T-helper 2 cell treated with Interferon-gamma antibody and Interleukin-4, amounts not matched to agents 5 μg/mL and 100 μg/mL, for 36 hours (primary cell): ENCODE data around the gene WDR27.
"Not testable (repeated sequence)": the region's sequence is repeated elsewhere in the genome, so short reads cannot be mapped to it uniquely, and the experiment has no call there.

Experiments used
- DNase-seq: peaks from one replicate; pipeline ENCODE4 v3.0.0; 2021; ENCODE audit warnings: low spot score
- H3K27ac Mint-ChIP-seq: one replicate; pipeline ENCODE4 v1.8.0; 2021; ENCODE audit warnings: mild to moderate bottlenecking, mixed read lengths
- H3K27me3 Mint-ChIP-seq: one replicate; pipeline ENCODE4 v1.8.0; 2021; ENCODE audit warnings: low read depth, mixed read lengths
- H3K36me3 Mint-ChIP-seq: one replicate; pipeline ENCODE4 v1.8.0; 2021; ENCODE audit warnings: low read depth, mixed read lengths
- H3K4me1 Mint-ChIP-seq: one replicate; pipeline ENCODE4 v1.8.0; 2021; ENCODE audit warnings: low read depth, mixed read lengths
- H3K4me3 Mint-ChIP-seq: one replicate; pipeline ENCODE4 v1.8.0; 2022; ENCODE audit warnings: mild to moderate bottlenecking, moderate library complexity, mixed read lengths
- H3K9me3 Mint-ChIP-seq: one replicate; pipeline ENCODE4 v1.8.0; 2021; ENCODE audit warnings: mixed read lengths

The WDR27 gene

DNA sequence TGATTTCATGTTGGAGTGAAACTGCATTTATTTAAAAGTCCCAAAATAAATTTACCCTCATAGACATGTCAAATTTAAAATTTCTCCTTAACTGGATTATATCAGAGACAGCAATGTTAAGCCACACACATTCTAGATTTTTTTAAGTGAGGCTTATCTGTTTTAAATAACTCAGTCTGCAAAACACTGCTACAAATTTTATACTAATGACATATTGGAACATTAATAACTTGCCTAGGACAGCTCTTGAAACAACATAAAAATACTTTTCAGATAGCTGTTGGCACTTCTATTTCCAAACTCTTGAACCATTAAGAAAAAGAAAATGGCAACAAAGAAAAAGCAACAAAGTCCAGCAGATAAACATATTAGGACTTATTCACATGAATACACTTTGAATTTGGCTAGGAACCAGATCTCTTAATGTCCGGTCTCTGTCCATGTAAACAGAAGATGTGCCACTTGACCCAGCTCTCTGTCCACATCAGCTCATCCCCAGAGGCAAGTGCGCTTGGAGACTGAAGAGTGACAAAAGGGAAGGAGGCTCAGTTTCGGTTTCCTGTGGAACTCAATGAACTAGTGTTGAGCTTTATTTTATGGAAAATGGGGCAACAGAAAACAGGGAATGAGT lies 228.9 kb downstream of the WDR27 start:
- no peak overlapping the region for H3K4me3 Mint-ChIP-seq
- H3K27me3 Mint-ChIP-seq: no peaks in the 10 kb centered on the region
- H3K27ac Mint-ChIP-seq: no peak overlapping the region
- H3K36me3 Mint-ChIP-seq: no peaks in the 10 kb centered on the region
- H3K4me1 Mint-ChIP-seq: no peaks in the 10 kb centered on the region
- no peak for DNase-seq
- H3K9me3 Mint-ChIP-seq: peaks cover 36% of the 10 kb centered on the region

DNA sequence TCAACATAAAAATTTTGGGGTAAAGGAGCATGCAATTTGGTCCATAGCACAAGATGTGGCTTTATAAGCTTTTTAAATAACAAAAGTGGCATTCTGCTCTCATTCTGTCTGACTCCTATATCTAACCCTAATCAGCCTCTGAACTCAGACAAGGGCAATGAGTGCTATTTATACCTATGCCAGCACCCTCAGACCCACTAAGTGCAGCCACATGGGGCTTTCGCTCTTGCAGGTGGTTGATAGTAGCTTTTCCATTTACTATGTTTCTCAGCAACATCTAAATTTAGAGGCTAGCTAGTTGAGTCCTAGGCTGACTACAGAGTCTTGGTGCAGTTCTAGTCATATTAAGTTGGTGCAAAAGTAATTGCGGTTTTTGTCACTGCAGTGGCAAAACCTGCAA lies 231.0 kb downstream of the WDR27 start:
- no peak overlapping the region for H3K4me3 Mint-ChIP-seq
- H3K27ac Mint-ChIP-seq: no peak overlapping the region
- H3K9me3 Mint-ChIP-seq: peaks cover 38% of the 10 kb centered on the region
- no peaks in the 10 kb centered on the region for H3K4me1 Mint-ChIP-seq
- DNase-seq: no peak
- no peaks in the 10 kb centered on the region for H3K27me3 Mint-ChIP-seq
- no peaks in the 10 kb centered on the region for H3K36me3 Mint-ChIP-seq

DNA sequence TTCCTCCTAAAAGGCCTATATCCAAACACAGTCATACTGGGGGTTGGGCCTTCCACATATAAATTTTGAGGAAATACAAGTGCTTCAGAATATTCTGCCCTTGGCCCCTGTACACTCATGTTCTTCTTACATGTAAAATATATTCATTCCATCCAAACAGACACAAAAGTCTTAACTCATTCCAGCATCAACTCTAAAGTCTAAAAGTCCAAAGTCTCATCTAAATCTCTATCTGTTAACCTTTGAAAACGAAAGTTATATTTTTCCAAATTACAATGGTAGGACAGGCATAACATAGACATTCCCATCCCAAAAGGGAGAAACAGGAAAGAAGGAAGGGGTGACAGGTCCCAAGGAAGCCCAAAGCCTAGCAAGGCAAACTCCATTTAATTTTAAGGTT lies 232.8 kb downstream of the WDR27 start:
- H3K27ac Mint-ChIP-seq: no peak overlapping the region
- no peaks in the 10 kb centered on the region for H3K36me3 Mint-ChIP-seq
- no peaks in the 10 kb centered on the region for H3K27me3 Mint-ChIP-seq
- no peak for DNase-seq
- H3K9me3 Mint-ChIP-seq: peaks cover 33% of the 10 kb centered on the region
- no peak overlapping the region for H3K4me3 Mint-ChIP-seq
- H3K4me1 Mint-ChIP-seq: no peaks in the 10 kb centered on the region

DNA sequence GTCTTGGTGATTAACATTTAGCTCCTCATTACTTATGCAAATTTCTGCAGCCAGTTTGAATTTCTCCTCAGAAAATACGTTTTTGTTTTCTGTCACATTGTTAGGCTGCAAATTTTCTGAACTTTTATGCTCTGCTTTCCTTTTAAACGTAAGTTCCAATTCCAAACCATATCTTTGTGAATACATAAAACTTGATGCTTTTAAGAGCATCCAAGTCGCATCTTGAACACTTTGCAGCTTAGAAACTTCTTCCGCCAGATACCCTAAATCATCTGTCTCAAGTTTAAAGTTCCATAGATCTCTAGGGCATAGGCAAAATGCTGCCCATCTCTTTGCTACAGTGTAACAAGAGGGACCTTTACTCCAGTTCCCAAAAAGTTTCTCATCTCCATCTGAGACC lies 234.1 kb downstream of the WDR27 start:
- H3K9me3 Mint-ChIP-seq: peaks cover 31% of the 10 kb centered on the region
- DNase-seq, H3K4me3 Mint-ChIP-seq, H3K27ac Mint-ChIP-seq, H3K27me3 Mint-ChIP-seq, H3K36me3 Mint-ChIP-seq, H3K4me1 Mint-ChIP-seq: not testable (repeated sequence)

DNA sequence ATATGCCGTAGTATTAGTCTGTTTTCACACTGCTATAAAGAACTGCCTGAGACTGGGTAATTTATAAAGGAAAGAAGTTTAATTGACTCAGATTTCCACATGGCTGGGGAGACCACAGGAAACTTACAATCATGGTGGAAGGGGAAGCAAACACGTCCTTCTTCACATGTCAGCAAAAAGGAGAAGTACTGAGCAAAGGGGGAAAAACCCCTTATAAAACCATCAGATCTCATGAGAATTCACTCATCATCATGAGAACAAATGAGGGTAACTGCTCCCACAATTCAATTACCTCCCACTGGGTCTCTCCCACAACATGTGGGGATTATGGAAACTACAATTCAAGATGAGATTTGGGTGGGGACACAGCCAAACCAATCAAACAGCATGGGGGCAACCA lies 235.6 kb downstream of the WDR27 start:
- H3K27ac Mint-ChIP-seq, DNase-seq, H3K36me3 Mint-ChIP-seq, H3K4me1 Mint-ChIP-seq, H3K27me3 Mint-ChIP-seq, H3K4me3 Mint-ChIP-seq: not testable (repeated sequence)
- peaks cover 31% of the 10 kb centered on the region for H3K9me3 Mint-ChIP-seq

- H3K9me3 Mint-ChIP-seq: no peaks in the 10 kb centered on the region
- H3K27ac Mint-ChIP-seq: no peak overlapping the region
These were observed 244.1 kb downstream of the WDR27 start for GRCh38 chr6:169457762-169458161.

DNA sequence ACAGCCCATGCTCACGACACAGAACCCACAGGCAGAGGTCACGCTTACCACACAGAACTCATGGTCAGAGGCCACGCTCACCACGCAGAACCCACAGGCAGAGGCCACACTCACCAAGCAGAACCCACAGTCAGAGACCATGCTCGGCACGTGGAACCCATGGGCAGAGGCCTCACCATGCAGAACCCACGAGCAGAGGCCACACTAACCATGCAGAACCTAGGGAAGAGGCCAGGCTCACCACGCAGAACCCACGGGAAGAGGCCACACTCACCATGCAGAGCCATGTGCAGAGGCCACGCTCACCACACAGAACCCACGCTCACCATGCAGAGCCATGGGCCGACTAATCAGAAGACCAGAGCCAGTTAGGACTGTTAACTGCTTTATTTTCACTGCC lies 245.0 kb downstream of the WDR27 start:
- no peaks in the 10 kb centered on the region for H3K36me3 Mint-ChIP-seq
- no peaks in the 10 kb centered on the region for H3K27me3 Mint-ChIP-seq
- H3K4me3 Mint-ChIP-seq: no peak overlapping the region
- no peaks in the 10 kb centered on the region for H3K9me3 Mint-ChIP-seq
- no peak overlapping the region for H3K27ac Mint-ChIP-seq
- DNase-seq: no peak
- H3K4me1 Mint-ChIP-seq: no peaks in the 10 kb centered on the region

More at GRCh38 chr6:169457762-169458161, 244.1 kb downstream of the WDR27 start:
- no peaks in the 10 kb centered on the region for H3K4me1 Mint-ChIP-seq
- no peaks in the 10 kb centered on the region for H3K36me3 Mint-ChIP-seq
- H3K27me3 Mint-ChIP-seq: no peaks in the 10 kb centered on the region
- DNase-seq: no peak
- no peak overlapping the region for H3K4me3 Mint-ChIP-seq

GRCh38 chr6:169455470-169455869 lies 246.4 kb downstream of the WDR27 start:
- no peak overlapping the region for H3K4me3 Mint-ChIP-seq
- no peaks in the 10 kb centered on the region for H3K9me3 Mint-ChIP-seq
- no peaks in the 10 kb centered on the region for H3K27me3 Mint-ChIP-seq
- no peak overlapping the region for H3K27ac Mint-ChIP-seq
- H3K36me3 Mint-ChIP-seq: no peaks in the 10 kb centered on the region
- DNase-seq: no peak
- H3K4me1 Mint-ChIP-seq: no peaks in the 10 kb centered on the region

- no peak overlapping the region for H3K4me3 Mint-ChIP-seq
- no peaks in the 10 kb centered on the region for H3K4me1 Mint-ChIP-seq
- no peaks in the 10 kb centered on the region for H3K27me3 Mint-ChIP-seq
These were observed 247.0 kb downstream of the WDR27 start for GRCh38 chr6:169454872-169455204.

DNA sequence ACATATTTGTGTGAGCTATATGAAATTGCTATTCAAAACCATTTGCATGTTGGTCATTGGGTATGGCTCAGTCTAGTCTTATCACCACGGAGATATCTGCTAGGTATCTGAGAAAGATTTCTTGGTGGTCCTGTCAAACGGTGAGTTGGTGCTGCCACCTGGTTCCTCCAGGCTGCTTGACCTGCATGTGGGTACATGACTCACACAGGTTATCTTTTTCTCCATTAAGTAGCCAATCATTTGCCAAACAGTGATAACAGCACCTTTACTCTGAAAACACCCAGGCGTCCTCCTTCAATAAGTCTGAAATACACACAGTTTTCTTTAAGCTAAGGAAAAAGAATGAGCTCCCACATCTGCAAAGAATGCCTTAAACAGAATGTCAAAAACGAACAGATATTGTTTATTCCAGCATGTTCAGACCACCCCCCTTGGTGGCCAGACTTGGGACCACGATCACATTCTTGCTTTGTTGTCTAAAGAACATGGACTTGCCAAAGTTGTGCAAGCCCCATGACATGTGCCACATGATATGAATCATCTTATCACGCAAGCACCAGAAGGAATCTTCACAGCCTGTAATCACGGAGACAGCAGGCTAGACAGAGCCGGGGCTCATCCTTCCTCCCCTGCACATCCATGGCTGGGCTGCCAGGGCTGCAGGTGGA lies 247.5 kb downstream of the WDR27 start:
- no peaks in the 10 kb centered on the region for H3K4me1 Mint-ChIP-seq
- no peaks in the 10 kb centered on the region for H3K9me3 Mint-ChIP-seq
- H3K36me3 Mint-ChIP-seq: no peaks in the 10 kb centered on the region
- H3K27me3 Mint-ChIP-seq: no peaks in the 10 kb centered on the region
- H3K27ac Mint-ChIP-seq: no peak overlapping the region
- no peak for DNase-seq
- no peak overlapping the region for H3K4me3 Mint-ChIP-seq

More at GRCh38 chr6:169454872-169455204, 247.0 kb downstream of the WDR27 start:
- no peak for DNase-seq
- no peak overlapping the region for H3K27ac Mint-ChIP-seq
- H3K36me3 Mint-ChIP-seq: no peaks in the 10 kb centered on the region
- H3K9me3 Mint-ChIP-seq: no peaks in the 10 kb centered on the region

DNA sequence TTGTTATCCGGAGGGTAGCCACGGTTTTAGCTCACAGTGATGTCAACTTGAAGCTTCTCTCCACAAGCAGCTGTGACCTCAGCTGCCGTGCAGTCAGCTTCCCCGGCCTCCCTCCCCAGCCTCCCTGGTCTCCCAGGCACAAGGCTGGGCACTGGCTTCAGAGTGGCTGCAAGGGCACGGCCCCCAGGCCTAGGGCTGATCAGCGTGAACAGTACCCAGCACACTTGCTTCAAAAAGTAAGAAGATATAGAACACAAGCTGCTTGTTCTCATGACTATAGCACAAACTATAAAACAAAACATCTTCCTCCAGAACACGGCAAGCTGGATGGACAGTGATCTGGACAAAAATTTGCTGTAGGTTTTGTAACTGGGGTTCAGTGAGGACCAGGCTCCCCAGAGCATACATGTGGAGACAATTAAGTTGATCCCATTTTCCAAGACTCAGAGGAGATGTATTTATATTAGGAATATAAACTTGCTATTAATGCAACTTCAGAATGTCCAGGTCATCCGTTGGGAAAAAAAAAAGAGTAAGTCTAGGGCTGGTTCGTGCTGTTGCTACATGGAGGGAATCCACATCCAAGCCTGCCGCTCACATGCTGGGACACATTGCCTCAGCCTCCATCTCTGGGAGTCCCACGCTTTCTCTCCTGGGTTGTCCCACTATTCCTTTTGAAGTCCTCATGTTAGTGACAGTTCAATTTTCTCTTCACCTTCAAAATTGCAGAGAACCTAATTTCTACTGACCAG lies 248.8 kb downstream of the WDR27 start:
- H3K4me1 Mint-ChIP-seq: no peaks in the 10 kb centered on the region
- DNase-seq: no peak
- H3K36me3 Mint-ChIP-seq: no peaks in the 10 kb centered on the region
- no peak overlapping the region for H3K4me3 Mint-ChIP-seq
- no peaks in the 10 kb centered on the region for H3K27me3 Mint-ChIP-seq
- no peaks in the 10 kb centered on the region for H3K9me3 Mint-ChIP-seq
- H3K27ac Mint-ChIP-seq: no peak overlapping the region

- no peaks in the 10 kb centered on the region for H3K9me3 Mint-ChIP-seq
- no peak overlapping the region for H3K4me3 Mint-ChIP-seq
- H3K27me3 Mint-ChIP-seq: no peaks in the 10 kb centered on the region
- no peaks in the 10 kb centered on the region for H3K4me1 Mint-ChIP-seq
- H3K27ac Mint-ChIP-seq: no peak overlapping the region
- DNase-seq: no peak
- no peaks in the 10 kb centered on the region for H3K36me3 Mint-ChIP-seq
These were observed 249.5 kb downstream of the WDR27 start for GRCh38 chr6:169452117-169452868.

DNA sequence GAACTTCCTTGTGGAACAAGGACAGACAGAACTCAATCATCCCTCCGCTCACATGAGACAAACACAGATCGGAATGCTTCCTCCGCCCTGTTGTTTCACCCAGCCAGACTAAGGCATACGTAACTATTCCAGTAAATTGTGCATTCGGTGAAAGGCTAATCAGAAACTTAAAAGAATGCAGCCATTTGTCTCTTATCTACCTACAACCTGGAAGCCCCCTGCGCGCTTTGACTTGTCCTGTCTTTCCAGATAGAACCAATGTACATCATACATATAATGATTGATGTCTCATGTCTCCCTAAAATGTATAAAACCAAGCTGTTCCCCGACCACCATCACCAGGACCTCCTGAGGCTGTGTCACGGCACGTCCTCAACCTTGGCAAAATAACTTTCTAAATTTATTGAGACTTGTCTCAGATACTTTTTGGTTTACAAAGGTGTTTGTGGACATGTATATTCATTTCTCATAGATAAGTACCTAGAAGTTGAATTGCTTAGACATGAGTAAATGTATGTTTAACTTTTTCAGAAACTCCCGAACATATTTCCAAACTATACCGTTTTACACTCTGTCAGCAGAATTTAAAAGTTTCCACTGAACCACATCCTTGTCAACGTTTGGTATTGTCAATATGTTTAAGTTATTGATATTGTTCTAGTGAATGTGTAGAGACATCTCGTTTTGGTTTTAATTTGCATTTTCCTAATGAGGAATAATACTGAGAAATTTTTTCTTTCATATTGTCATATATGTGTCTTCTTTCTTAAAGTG lies 250.6 kb downstream of the WDR27 start:
- Mint-ChIP-seq H3K9me3 (no peaks in the 10 kb centered on the region), H3K27me3 (no peaks in the 10 kb centered on the region), H3K36me3 (no peaks in the 10 kb centered on the region), H3K27ac (no peak overlapping the region), H3K4me1 (no peaks in the 10 kb centered on the region), H3K4me3 (no peak overlapping the region)
- no peak for DNase-seq
